ENCODE data around the gene MTERF4. TPM values are rescaled to one million over a fixed set of nuclear protein-coding genes. Genes with fewer than 3 reads are reported as not detected.

The MTERF4 gene
- total and polyA plus RNA-seq, 12 donors, result 17.4 to 39.2 (median 32.2) TPM

GRCh38 chr2:241072553-241073165 is 29.4 kb downstream of the MTERF4 start:
- WGBS, 4 donors, result 79 to 89% (median 85%) methylated on average over 12 to 14 of the region's 14 CpGs
- H3K4me3 ChIP-seq, result no peak overlapping the region
- H3K4me1 ChIP-seq (replicated peaks in 1 of 2), result no peaks in the 10 kb centered on the region
- DNase-seq, result peak in 1 of 7 donors; percentile 37
- no peak overlapping the region for H3K27ac ChIP-seq
- no peak for TF ChIP-seq CTCF (IDR thresholded peaks at IDR 0.05)
- TF ChIP-seq POLR2A (IDR thresholded peaks at IDR 0.05), result no peak
- H3K36me3 ChIP-seq (replicated peaks in 1 of 2), result peaks cover 0 to 19% of the 10 kb centered on the region in 2 donors
- H3K27me3 ChIP-seq, result no peaks in the 10 kb centered on the region
- intact Hi-C loops (cut with DNase I), result no loop called here
- no peaks in the 10 kb centered on the region for H3K9me3 ChIP-seq (replicated peaks in 1 of 3)

GRCh38 chr2:241072151-241072550 is 29.9 kb downstream of the MTERF4 start:
- WGBS, 4 donors, result 86 to 96% (median 91%) methylated on average over 3 to 9 of the region's 9 CpGs
- peak in 2 of 7 donors; percentile 18 to 42 for DNase-seq
- H3K27ac ChIP-seq, result no peak overlapping the region
- no peaks in the 10 kb centered on the region for H3K27me3 ChIP-seq
- no peaks in the 10 kb centered on the region for H3K9me3 ChIP-seq (replicated peaks in 1 of 3)
- intact Hi-C loops (cut with DNase I), result no loop called here
- TF ChIP-seq POLR2A (IDR thresholded peaks at IDR 0.05) (no peak), CTCF (IDR thresholded peaks at IDR 0.05) (no peak)
- no peaks in the 10 kb centered on the region for H3K4me1 ChIP-seq (replicated peaks in 1 of 2)
- H3K4me3 ChIP-seq, result no peak overlapping the region
- H3K36me3 ChIP-seq (replicated peaks in 1 of 2), result peaks cover 0 to 19% of the 10 kb centered on the region in 2 donors

- H3K27ac ChIP-seq, result no peak overlapping the region
- H3K27me3 ChIP-seq, result no peaks in the 10 kb centered on the region
- peaks cover 0 to 19% of the 10 kb centered on the region in 2 donors for H3K36me3 ChIP-seq (replicated peaks in 1 of 2)
- no peak for TF ChIP-seq CTCF (IDR thresholded peaks at IDR 0.05)
- TF ChIP-seq POLR2A (IDR thresholded peaks at IDR 0.05), result no peak
- H3K4me3 ChIP-seq, result no peak overlapping the region
- peak in 1 of 7 donors; percentile 30 for DNase-seq
- H3K9me3 ChIP-seq (replicated peaks in 1 of 3), result no peaks in the 10 kb centered on the region
- intact Hi-C loops (cut with DNase I), result no loop called here
- no peaks in the 10 kb centered on the region for H3K4me1 ChIP-seq (replicated peaks in 1 of 2)
- WGBS, 4 donors, result 89 to 91% (median 90%) methylated on average over 5 to 25 of the region's 25 CpGs; no CpG with 5 or more reads in 1 of the 4 donors
Observed at GRCh38 chr2:241071677-241072111, 30.4 kb downstream of the MTERF4 start.

- no peaks in the 10 kb centered on the region for H3K9me3 ChIP-seq (replicated peaks in 1 of 3)
- H3K4me3 ChIP-seq, result no peak overlapping the region
- intact Hi-C loops (cut with DNase I), result no loop called here
- peaks cover 0 to 19% of the 10 kb centered on the region in 2 donors for H3K36me3 ChIP-seq (replicated peaks in 1 of 2)
- DNase-seq, result peak in 2 of 7 donors; percentile 12 to 44
- WGBS, 4 donors, result 83 to 90% (median 88%) methylated on average over 16 to 31 of the region's 31 CpGs
- TF ChIP-seq POLR2A (IDR thresholded peaks at IDR 0.05) (no peak), CTCF (IDR thresholded peaks at IDR 0.05) (no peak)
- H3K27ac ChIP-seq, result no peak overlapping the region
- H3K4me1 ChIP-seq (replicated peaks in 1 of 2), result no peaks in the 10 kb centered on the region
- H3K27me3 ChIP-seq, result no peaks in the 10 kb centered on the region
Observed at GRCh38 chr2:241070811-241071676, 31.0 kb downstream of the MTERF4 start.
